HK-2 (cell line): ENCODE measurements around the gene GALNT6.
"Not testable (repeated sequence)": the region's sequence is repeated elsewhere in the genome, so short reads cannot be mapped to it uniquely, and the experiment has no call there.

Source experiments
- DNase-seq: peaks from one replicate; pipeline ENCODE4 v3.0.0-alpha.2; 2018; ENCODE audit not compliant: unreplicated experiment

GALNT6 gene

GRCh38 chr12:51322452-51322851 is 68.8 kb downstream of the GALNT6 start:
- no peak for DNase-seq

- no peak for DNase-seq
These were observed 69.3 kb downstream of the GALNT6 start for GRCh38 chr12:51321882-51322281.

- DNase-seq: no peak
These were observed 70.4 kb downstream of the GALNT6 start for GRCh38 chr12:51320695-51321320.

- no peak for DNase-seq
These were observed 70.9 kb downstream of the GALNT6 start for GRCh38 chr12:51320311-51320694.

GRCh38 chr12:51318846-51319599 is 72.2 kb downstream of the GALNT6 start:
- DNase-seq: no peak

GRCh38 chr12:51318057-51318806 is 73.0 kb downstream of the GALNT6 start:
- DNase-seq: not testable (repeated sequence)

- no peak for DNase-seq
These were observed 79.8 kb downstream of the GALNT6 start for GRCh38 chr12:51311389-51311788.

GRCh38 chr12:51307655-51308593 is 83.3 kb downstream of the GALNT6 start:
- DNase-seq: peak; percentile 14

GRCh38 chr12:51306507-51306906 is 84.7 kb downstream of the GALNT6 start:
- no peak for DNase-seq
